ENCODE results near the gene ELANE.
A peak's percentile ranks its signal among the peaks of the same experiment; 100 is the strongest.

The ELANE gene

GRCh38 chr19:896999-897398 lies 44.9 kb downstream of the ELANE start:
- no peak for FAIRE-seq

GRCh38 chr19:897442-898039 lies 45.4 kb downstream of the ELANE start:
- DNase-seq (ENCODE audit: low spot score): no peak
- no peak for FAIRE-seq

More at GRCh38 chr19:896999-897398, 44.9 kb downstream of the ELANE start:
- no peak for DNase-seq (ENCODE audit: low spot score)

- no peak for FAIRE-seq
Measured at GRCh38 chr19:898663-899062, 46.6 kb downstream of the ELANE start.

GRCh38 chr19:899336-900042 lies 47.4 kb downstream of the ELANE start:
- DNase-seq (ENCODE audit: low spot score) (no peak), FAIRE-seq (no peak)

More at GRCh38 chr19:898663-899062, 46.6 kb downstream of the ELANE start:
- DNase-seq (ENCODE audit: low spot score): no peak

- no peak for FAIRE-seq
- no peak for DNase-seq (ENCODE audit: low spot score)
Measured at GRCh38 chr19:900043-900301, 47.9 kb downstream of the ELANE start.

- peak; percentile 40 for DNase-seq (ENCODE audit: low spot score)
- no peak for FAIRE-seq
Measured at GRCh38 chr19:900302-901111, 48.4 kb downstream of the ELANE start.

- FAIRE-seq (no peak), DNase-seq (ENCODE audit: low spot score) (no peak)
Measured at GRCh38 chr19:901216-902092, 49.4 kb downstream of the ELANE start.

- FAIRE-seq (no peak), DNase-seq (ENCODE audit: low spot score) (no peak)
Measured at GRCh38 chr19:902093-902370, 49.9 kb downstream of the ELANE start.

GRCh38 chr19:902446-903226 lies 50.5 kb downstream of the ELANE start:
- DNase-seq (ENCODE audit: low spot score) (no peak), FAIRE-seq (no peak)

GRCh38 chr19:903266-903797 lies 51.2 kb downstream of the ELANE start:
- no peak for DNase-seq (ENCODE audit: low spot score)
- FAIRE-seq: no peak

GRCh38 chr19:904545-904944 lies 52.4 kb downstream of the ELANE start:
- DNase-seq (ENCODE audit: low spot score): no peak
- FAIRE-seq: no peak
